ENCODE data around the gene PPP2R2C.

DNA sequence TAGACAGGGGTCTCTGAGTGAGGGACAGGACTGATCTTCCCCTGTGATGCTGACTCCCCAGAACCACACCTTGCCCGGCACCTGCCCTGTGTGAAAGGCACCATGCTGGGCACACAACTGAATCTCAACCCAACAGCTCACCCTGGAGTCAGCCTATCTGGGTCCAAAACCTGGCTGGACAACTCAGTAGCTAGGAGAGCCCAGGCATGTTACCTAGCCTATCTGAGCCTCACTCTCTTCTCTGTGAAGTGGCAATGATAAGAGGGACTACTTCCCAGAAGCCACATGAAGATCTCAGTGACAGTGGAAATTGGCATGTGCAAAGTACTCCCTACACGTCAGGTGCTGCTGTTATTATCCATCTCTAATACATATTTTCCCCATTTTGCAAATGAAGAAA is 44.8 kb upstream of the PPP2R2C start:
- TF ChIP-seq FOXM1 (IDR thresholded peaks at IDR 0.05; ENCODE audit: borderline replicate concordance) (no peak), SP1 (IDR thresholded peaks at IDR 0.05) (no peak), TARDBP (IDR thresholded peaks at IDR 0.05) (no peak), FOXK2 (IDR thresholded peaks at IDR 0.05) (no peak), LEF1 (IDR thresholded peaks at IDR 0.05; ENCODE audit: borderline replicate concordance) (no peak)

Measured in HEK293T (cell line).